Ishikawa (cell line): ENCODE measurements around the gene LRRC71.

Experiments used
- CEBPB ChIP-seq: IDR thresholded peaks from 2 replicates; pipeline ENCODE4 v1.6.1; 2012
- CREB1 ChIP-seq: IDR thresholded peaks from 2 replicates; pipeline ENCODE4 v1.6.1; 2012; ENCODE audit warnings: low read depth
- EGR1 ChIP-seq: IDR thresholded peaks from 2 replicates; pipeline ENCODE4 v1.6.1; 2012
- EP300 ChIP-seq: IDR thresholded peaks from 2 replicates; pipeline ENCODE4 v1.6.1; 2012; ENCODE audit warnings: borderline replicate concordance
- FOXM1 ChIP-seq: IDR thresholded peaks from 2 replicates; pipeline ENCODE4 v1.6.1; 2012; ENCODE audit warnings: low read depth, borderline replicate concordance
- MAX ChIP-seq: IDR thresholded peaks from 2 replicates; pipeline ENCODE4 v1.6.1; 2012
- NFIC ChIP-seq: IDR thresholded peaks from 2 replicates; pipeline ENCODE4 v1.6.1; 2012
- RAD21 ChIP-seq: IDR thresholded peaks from 2 replicates; pipeline ENCODE4 v1.6.1; 2012; ENCODE audit warnings: low read depth
- REST ChIP-seq: IDR thresholded peaks from 2 replicates; pipeline ENCODE4 v1.6.1; 2012; ENCODE audit warnings: low read depth, mild to moderate bottlenecking
- TAF1 ChIP-seq: IDR thresholded peaks from 2 replicates; pipeline ENCODE4 v1.6.1; 2012; ENCODE audit warnings: low read depth, mild to moderate bottlenecking
- TCF12 ChIP-seq: IDR thresholded peaks from 2 replicates; pipeline ENCODE4 v1.6.1; 2012; ENCODE audit warnings: low read depth
- TEAD4 ChIP-seq: IDR thresholded peaks from 2 replicates; pipeline ENCODE4 v1.6.1; 2012
- USF1 ChIP-seq: IDR thresholded peaks from 2 replicates; pipeline ENCODE4 v1.6.1; 2012
- YY1 ChIP-seq: IDR thresholded peaks from 2 replicates; pipeline ENCODE4 v1.6.1; 2012; ENCODE audit warnings: low read depth
- ZBTB7A ChIP-seq: IDR thresholded peaks from 2 replicates; pipeline ENCODE4 v1.6.1; 2012; ENCODE audit warnings: low read depth

LRRC71 gene

GRCh38 chr1:156906206-156906906 is 14.1 kb upstream of the LRRC71 start:
- TF ChIP-seq ZBTB7A: no peak
- no peak for TF ChIP-seq REST
- no peak for TF ChIP-seq EGR1
- no peak for TF ChIP-seq TAF1
- no peak for TF ChIP-seq YY1
- TF ChIP-seq EP300: no peak
- TF ChIP-seq MAX: no peak
- TF ChIP-seq RAD21: no peak
- no peak for TF ChIP-seq FOXM1
- no peak for TF ChIP-seq CREB1
- TF ChIP-seq TCF12: no peak
- TF ChIP-seq CEBPB: no peak
- no peak for TF ChIP-seq USF1
- TF ChIP-seq NFIC: no peak
- no peak for TF ChIP-seq TEAD4

GRCh38 chr1:156908541-156908940 is 11.9 kb upstream of the LRRC71 start:
- TF ChIP-seq TAF1 (no peak), EGR1 (no peak), EP300 (no peak), CEBPB (no peak), RAD21 (no peak), TCF12 (no peak), CREB1 (no peak), YY1 (no peak), TEAD4 (no peak), REST (no peak), FOXM1 (no peak), NFIC (no peak), MAX (no peak), USF1 (no peak), ZBTB7A (no peak)

GRCh38 chr1:156908955-156909354 is 11.5 kb upstream of the LRRC71 start:
- TF ChIP-seq CREB1: no peak
- no peak for TF ChIP-seq TAF1
- no peak for TF ChIP-seq EP300
- no peak for TF ChIP-seq MAX
- TF ChIP-seq YY1: no peak
- TF ChIP-seq USF1: no peak
- TF ChIP-seq CEBPB: no peak
- no peak for TF ChIP-seq EGR1
- no peak for TF ChIP-seq TEAD4
- TF ChIP-seq NFIC: no peak
- no peak for TF ChIP-seq ZBTB7A
- TF ChIP-seq RAD21: no peak
- no peak for TF ChIP-seq REST
- TF ChIP-seq FOXM1: no peak
- TF ChIP-seq TCF12: no peak
